Spleen (tissue), 7 donors: Measurements from ENCODE around the gene ARL11.
"Not testable (repeated sequence)": the region's sequence is repeated elsewhere in the genome, so short reads cannot be mapped to it uniquely, and the experiment has no call there.

Source experiments
- POLR2A ChIP-seq, 3 donors: fragments of 450-650 bp; IDR thresholded peaks; one replicate each; pipeline ENCODE4 v1.5.1; 2017; ENCODE audit warnings: antibody characterized with exemption in 3 of 3, mild to moderate bottlenecking in 1 of 3
- TF ChIP-seq, protein P1 (sequence below), 11 experiments: fragments of 200-600 bp in 7 of 11; fragments of 450-650 bp in 4 of 11; sonication (generic) in 4 of 11; IDR thresholded peaks in 8 of 11; conservative IDR thresholded peaks in 3 of 11; 1 replicate in 7 of 11; 2 replicates in 4 of 11; pipeline versions ENCODE4 v1.4.0 to v1.8.0; 2016 to 2021; ENCODE audit warnings: antibody characterized with exemption in 11 of 11, inconsistent platforms in 4 of 11, mild to moderate bottlenecking in 1 of 11
- donor health status: DM: no; HTN: no; CAD: no; lungs with moderate emphysema.
- donor health status: DM: no; HTN: no; CAD: no.
- donor health status: DM: no; HTN: no; CAD: no.

DNA sequence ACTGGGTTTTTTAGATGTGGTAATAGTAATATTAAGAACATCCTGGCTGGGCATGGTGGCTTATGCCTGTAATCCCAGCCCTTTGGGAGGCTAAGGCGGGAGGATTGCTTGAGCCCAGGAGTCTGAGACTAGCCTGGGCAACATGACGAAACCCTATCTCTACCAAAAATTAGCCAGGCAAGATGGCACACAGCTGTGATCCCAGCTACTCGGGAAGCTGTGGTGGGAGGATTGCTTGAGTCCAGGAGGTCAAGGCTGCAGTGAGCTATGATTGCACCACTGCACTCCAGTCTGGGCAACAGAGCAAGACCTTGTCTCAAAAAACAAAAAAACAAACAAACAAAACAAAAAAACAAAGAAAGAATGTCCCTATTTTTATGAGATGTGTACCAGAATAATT lies 37.6 kb upstream of the ARL11 start:
- TF ChIP-seq, protein P1, sequence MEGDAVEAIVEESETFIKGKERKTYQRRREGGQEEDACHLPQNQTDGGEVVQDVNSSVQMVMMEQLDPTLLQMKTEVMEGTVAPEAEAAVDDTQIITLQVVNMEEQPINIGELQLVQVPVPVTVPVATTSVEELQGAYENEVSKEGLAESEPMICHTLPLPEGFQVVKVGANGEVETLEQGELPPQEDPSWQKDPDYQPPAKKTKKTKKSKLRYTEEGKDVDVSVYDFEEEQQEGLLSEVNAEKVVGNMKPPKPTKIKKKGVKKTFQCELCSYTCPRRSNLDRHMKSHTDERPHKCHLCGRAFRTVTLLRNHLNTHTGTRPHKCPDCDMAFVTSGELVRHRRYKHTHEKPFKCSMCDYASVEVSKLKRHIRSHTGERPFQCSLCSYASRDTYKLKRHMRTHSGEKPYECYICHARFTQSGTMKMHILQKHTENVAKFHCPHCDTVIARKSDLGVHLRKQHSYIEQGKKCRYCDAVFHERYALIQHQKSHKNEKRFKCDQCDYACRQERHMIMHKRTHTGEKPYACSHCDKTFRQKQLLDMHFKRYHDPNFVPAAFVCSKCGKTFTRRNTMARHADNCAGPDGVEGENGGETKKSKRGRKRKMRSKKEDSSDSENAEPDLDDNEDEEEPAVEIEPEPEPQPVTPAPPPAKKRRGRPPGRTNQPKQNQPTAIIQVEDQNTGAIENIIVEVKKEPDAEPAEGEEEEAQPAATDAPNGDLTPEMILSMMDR (IDR thresholded peaks at IDR 0.05 in 8 of 11, conservative IDR thresholded peaks at IDR 0.05 in 3 of 11) = not testable (repeated sequence)
- TF ChIP-seq POLR2A (IDR thresholded peaks at IDR 0.05) = not testable (repeated sequence)
